OCI-LY3 (cell line): ENCODE results near the gene MYCBP2.

Experiments
- H2AFZ ChIP-seq: fragments of 200-600, 300-600 bp; shearing (Covaris generic); 2 replicates; pipeline ENCODE4 v1.6.0; 2014; ENCODE audit warnings: antibody characterized with exemption, low read depth, low read length
- H3K27ac ChIP-seq: fragments of 200-600, 300-600 bp; sonication (generic); 2 replicates; pipeline ENCODE4 v1.5.1; 2014; ENCODE audit warnings: mild to moderate bottlenecking, low read length, moderate library complexity, mixed read lengths
- H3K27me3 ChIP-seq: fragments of 200-600, 300-600 bp; sonication (generic); 2 replicates; pipeline ENCODE4 v1.6.1; 2014; ENCODE audit warnings: low read depth, low read length, mixed read lengths
- H3K36me3 ChIP-seq: fragments of 200-600, 300-600 bp; sonication (generic); replicated peaks from 2 replicates; pipeline ENCODE3; 2014; ENCODE audit warnings: low read depth, low read length, mixed read lengths
- H3K4me1 ChIP-seq: fragments of 300-600, 200-600 bp; sonication (generic); 2 replicates; pipeline ENCODE4 v1.6.1; 2014; ENCODE audit warnings: low read length, mixed read lengths
- H3K4me2 ChIP-seq: fragments of 200-600, 300-600 bp; sonication (generic); 2 replicates; pipeline ENCODE4 v1.6.1; 2014; ENCODE audit warnings: low read length, mixed read lengths
- H3K4me3 ChIP-seq: fragments of 300-600, 200-600 bp; sonication (generic); 2 replicates; pipeline ENCODE4 v1.5.1; 2014; ENCODE audit warnings: antibody characterized with exemption, mild to moderate bottlenecking, low read length, moderate library complexity
- H3K79me2 ChIP-seq: fragments of 300-600, 200-600 bp; shearing (Covaris generic); 2 replicates; pipeline ENCODE4 v1.6.1; 2014; ENCODE audit warnings: mild to moderate bottlenecking, low read length, mixed read lengths
- H3K9ac ChIP-seq: fragments of 300-600, 200-600 bp; shearing (Covaris generic); 2 replicates; pipeline ENCODE4 v1.6.0; 2014; ENCODE audit warnings: mild to moderate bottlenecking, low read length, moderate library complexity
- H3K9me3 ChIP-seq: fragments of 200-600, 300-600 bp; shearing (Covaris generic); 2 replicates; pipeline ENCODE4 v1.6.1; 2014; ENCODE audit warnings: low read length, mixed read lengths; ENCODE audit not compliant: insufficient read depth
- H4K20me1 ChIP-seq: fragments of 200-600, 300-600 bp; sonication (generic); 2 replicates; pipeline ENCODE4 v1.6.1; 2016; ENCODE audit warnings: low read length, mixed read lengths; ENCODE audit not compliant: insufficient read depth
- CTCF ChIP-seq: fragments of 200-600, 300-600 bp; sonication (generic); IDR thresholded peaks from 2 replicates; pipeline ENCODE4 v1.5.1; 2014; ENCODE audit warnings: antibody characterized with exemption, low read length, low read depth
- EZH2phosphoT487 ChIP-seq: fragments of 200-600 bp; shearing (Covaris generic); IDR thresholded peaks from 2 replicates; pipeline ENCODE4 v1.6.1; 2018; ENCODE audit warnings: antibody characterized with exemption, mixed run types, low read depth

The MYCBP2 gene

GRCh38 chr13:77177646-77178045 is 149.2 kb downstream of the MYCBP2 start:
- no peaks in the 10 kb centered on the region for H3K27me3 ChIP-seq
- H2AFZ ChIP-seq: no peak overlapping the region
- H3K4me2 ChIP-seq: no peak overlapping the region
- no peaks in the 10 kb centered on the region for H3K9me3 ChIP-seq
- H3K4me3 ChIP-seq: no peak overlapping the region
- no peaks in the 10 kb centered on the region for H3K79me2 ChIP-seq
- TF ChIP-seq EZH2phosphoT487: no peak
- TF ChIP-seq CTCF: no peak
- H3K36me3 ChIP-seq: peaks cover 52% of the 10 kb centered on the region
- no peak overlapping the region for H3K9ac ChIP-seq
- H3K27ac ChIP-seq: no peak overlapping the region
- no peaks in the 10 kb centered on the region for H3K4me1 ChIP-seq
- H4K20me1 ChIP-seq: no peaks in the 10 kb centered on the region

DNA sequence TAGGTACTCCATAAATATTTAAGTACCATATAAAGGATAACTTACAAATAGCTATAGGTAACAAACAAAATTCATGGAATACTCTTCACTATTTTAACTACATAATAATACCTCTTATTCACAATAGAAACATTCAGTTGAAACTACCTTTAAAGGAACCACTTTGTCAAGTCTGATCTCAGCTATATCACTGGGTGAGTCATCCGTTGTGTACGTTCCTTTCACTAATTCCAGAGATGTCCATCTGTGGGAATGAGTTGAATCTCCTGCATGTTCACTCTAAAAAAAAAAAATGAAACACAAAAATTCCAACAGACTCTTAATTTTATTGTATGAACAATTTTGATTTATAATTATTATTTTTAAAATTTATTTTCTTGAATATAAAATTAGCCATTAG is 150.5 kb downstream of the MYCBP2 start:
- no peak overlapping the region for H2AFZ ChIP-seq
- H3K4me3 ChIP-seq: no peak overlapping the region
- H3K4me1 ChIP-seq: no peaks in the 10 kb centered on the region
- no peak overlapping the region for H3K9ac ChIP-seq
- no peak overlapping the region for H3K27ac ChIP-seq
- H4K20me1 ChIP-seq: no peaks in the 10 kb centered on the region
- H3K4me2 ChIP-seq: no peak overlapping the region
- no peaks in the 10 kb centered on the region for H3K27me3 ChIP-seq
- no peak for TF ChIP-seq CTCF
- TF ChIP-seq EZH2phosphoT487: no peak
- no peaks in the 10 kb centered on the region for H3K9me3 ChIP-seq
- peaks cover 53% of the 10 kb centered on the region for H3K36me3 ChIP-seq
- no peaks in the 10 kb centered on the region for H3K79me2 ChIP-seq

DNA sequence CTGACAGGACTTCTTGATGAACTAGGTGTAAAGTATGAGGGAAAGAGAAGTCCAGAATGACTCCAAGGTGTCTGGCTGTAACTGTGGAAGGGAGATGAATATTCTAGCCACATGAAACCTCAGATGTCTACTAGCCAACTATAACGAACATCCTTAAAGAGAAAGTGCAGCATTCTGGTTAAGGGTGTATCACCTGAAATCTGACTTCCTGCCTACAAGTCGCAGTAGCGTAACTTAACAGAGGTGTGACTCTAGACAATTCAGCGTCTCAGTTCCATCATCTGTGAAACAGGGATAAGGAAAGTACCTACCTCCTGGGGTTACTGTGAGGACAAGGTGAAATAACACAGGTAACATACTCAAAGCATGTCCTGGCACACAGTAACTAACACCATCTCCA is 154.2 kb downstream of the MYCBP2 start:
- Histone ChIP-seq H2AFZ (no peak overlapping the region), H3K36me3 (peaks cover 49% of the 10 kb centered on the region)

DNA sequence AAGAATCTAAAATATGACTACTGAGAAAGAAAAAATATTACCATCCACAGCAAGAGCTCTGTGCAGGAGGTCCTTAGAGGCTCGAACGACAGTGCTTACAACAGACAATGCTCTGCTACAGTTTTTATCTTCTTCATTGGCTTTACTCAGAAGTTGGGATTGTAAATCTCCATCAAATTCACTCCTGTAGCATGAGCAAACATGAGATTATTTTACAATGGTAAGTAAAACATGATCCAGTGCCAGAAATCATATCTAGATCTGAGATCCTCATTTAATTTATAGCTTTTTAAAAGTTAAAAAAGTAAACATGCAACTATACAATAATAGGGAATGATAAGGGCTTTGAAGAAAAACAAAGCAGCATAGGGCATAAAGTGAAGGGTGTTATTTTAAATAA is 155.4 kb downstream of the MYCBP2 start:
- no peak overlapping the region for H3K9ac ChIP-seq
- H3K9me3 ChIP-seq: no peaks in the 10 kb centered on the region
- H2AFZ ChIP-seq: no peak overlapping the region
- H3K27ac ChIP-seq: no peak overlapping the region
- no peaks in the 10 kb centered on the region for H3K79me2 ChIP-seq
- H3K27me3 ChIP-seq: no peaks in the 10 kb centered on the region
- no peak overlapping the region for H3K4me2 ChIP-seq
- H3K4me1 ChIP-seq: no peaks in the 10 kb centered on the region
- H4K20me1 ChIP-seq: no peaks in the 10 kb centered on the region
- TF ChIP-seq CTCF: no peak
- no peak for TF ChIP-seq EZH2phosphoT487
- H3K4me3 ChIP-seq: no peak overlapping the region
- H3K36me3 ChIP-seq: peaks cover 52% of the 10 kb centered on the region

More for the DNA sequence above, 154.2 kb downstream of the MYCBP2 start:
- Histone ChIP-seq H3K4me3 (no peak overlapping the region), H3K4me1 (no peaks in the 10 kb centered on the region), H3K79me2 (no peaks in the 10 kb centered on the region), H3K27ac (no peak overlapping the region), H3K27me3 (no peaks in the 10 kb centered on the region), H3K9me3 (no peaks in the 10 kb centered on the region), H3K9ac (no peak overlapping the region), H4K20me1 (no peaks in the 10 kb centered on the region), H3K4me2 (no peak overlapping the region)
- TF ChIP-seq EZH2phosphoT487: no peak
- TF ChIP-seq CTCF: no peak
